HG02870 (cell line): ENCODE measurements around the gene RBPJ.

Experiments used
- ATAC-seq: cut with Tn5 transposase; IDR thresholded peaks from one replicate; pipeline ENCODE4 v1.9.1; 2021; ENCODE audit warnings: mild to moderate bottlenecking, moderate library complexity; ENCODE audit not compliant: unreplicated experiment

RBPJ gene

DNA sequence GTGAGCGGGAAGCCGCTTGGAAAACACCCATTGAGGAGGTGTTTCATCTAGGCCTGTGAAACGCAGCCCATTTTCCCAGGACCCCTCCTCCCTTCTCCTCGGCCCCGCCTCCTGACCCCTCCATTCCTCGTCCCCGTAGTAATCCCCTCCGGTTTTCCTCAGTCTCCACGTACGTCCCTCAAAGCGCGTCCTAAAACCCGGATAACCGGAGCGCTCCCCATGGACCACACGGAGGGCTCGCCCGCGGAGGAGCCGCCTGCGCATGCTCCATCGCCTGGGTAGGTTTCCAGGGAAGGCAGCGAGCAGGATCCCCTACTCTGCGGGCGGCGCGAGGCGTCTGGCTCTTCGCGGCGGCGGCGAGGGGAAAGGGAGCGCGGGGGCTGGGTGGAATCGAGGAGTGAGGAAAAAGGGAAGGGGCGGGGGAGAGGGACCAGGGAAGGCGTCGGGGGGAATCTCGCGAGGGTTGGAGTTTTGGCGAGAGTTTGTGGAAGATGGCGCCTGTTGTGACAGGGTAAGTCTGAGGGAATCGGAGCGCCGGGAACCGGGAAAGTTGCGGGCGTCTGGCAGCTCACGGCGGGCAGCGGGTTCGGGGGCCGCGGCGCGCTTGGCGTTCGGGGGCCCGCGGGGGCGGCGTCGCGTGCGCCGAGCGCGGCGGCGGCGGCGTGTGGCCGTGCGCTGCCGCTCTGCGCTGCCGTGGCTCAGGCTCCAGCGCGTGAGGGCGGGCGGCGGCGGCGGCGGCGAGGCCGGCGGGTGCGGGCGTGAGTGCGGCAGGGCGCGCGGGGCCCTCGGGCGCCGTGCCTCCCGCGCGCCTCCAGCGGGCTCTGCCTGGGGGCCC, at the start of gene RBPJ:
Gene RBPJ, plus strand, starts transcription at position 477 of the 835 bp plus-strand sequence. Its CDS starts 15 bp downstream, at position 492.
- peak; percentile 19 for ATAC-seq

DNA sequence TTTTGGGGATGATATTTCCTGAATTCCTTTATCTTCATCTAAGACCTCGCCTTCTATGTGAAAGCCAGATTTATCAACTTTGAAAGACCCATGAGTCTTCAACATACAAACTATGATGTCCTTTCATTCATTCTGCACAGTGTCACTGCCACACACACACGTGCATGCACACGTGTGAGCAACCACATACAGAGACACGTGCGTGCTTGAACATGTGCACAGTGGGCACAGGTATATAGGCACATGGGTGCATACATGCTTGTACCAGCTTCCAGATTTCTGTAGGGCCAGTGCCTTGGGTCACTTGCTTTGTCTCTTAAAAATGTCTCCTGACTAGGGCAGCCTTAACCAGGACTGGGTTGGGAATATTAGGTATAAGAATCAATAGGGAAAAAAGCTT, 49.1 kb upstream of the RBPJ start:
- ATAC-seq: no peak

DNA sequence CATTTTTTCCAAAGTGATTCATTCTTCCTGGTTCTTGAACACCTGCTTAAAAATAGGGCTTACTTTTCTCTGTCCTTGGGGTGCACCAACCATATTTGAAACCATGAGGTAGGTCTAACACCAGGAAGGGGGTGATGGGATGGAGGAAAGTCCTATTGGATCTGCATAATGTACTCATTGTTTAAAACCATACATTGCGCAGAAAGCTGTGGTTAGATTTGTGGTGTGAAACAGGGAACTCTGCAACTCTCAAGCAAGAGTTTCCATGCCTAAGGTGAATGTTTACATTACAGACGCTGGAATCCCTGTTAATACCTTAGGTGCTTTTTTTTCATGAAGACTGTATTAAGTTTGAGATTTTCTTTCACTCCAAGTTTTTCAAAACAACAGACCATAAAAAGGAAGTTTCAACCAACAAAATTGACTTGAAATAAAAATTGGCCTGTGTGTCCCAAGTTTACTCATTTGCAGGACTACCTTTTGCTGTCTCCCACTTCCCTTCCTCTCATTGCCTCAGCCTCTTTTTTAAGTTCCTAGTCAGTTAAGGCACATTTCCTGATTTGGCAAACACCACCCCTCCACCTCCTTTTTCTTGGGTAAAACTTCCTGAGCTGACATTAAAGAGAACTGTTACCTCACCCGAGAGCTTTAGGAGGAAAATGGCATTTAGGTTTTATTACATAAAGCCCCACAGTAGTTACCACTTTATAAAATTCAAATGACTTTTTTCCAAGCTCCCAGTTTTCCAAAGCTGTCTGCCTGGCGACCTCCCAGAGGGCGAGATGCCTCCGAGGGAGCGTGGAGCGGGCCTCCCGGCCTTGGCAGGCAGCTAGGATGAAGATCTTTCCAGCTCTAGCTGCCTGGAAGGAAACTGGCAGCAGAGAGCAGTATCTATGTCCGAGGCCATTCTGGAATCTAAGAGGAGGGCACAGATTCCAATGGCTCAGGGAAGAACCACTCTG, 47.9 kb upstream of the RBPJ start:
- no peak for ATAC-seq

DNA sequence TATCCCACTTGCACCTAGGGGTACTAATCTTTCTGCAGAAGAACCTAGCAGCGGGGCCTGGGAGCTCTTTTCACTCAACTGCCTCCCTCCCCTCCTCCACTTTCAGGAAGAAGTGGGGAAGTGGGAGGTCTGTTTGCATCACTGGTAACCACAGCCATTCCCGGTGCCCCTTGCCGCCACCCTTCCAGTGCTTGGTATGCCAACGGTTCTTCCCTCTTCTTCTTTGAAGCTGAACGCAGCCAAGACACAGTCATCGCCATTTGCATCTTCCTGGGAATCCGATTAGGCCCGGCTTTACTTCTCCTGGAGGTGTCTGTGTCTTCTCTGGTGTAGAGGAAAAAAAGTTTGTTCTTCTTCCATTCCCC, 47.2 kb upstream of the RBPJ start:
- ATAC-seq: no peak

DNA sequence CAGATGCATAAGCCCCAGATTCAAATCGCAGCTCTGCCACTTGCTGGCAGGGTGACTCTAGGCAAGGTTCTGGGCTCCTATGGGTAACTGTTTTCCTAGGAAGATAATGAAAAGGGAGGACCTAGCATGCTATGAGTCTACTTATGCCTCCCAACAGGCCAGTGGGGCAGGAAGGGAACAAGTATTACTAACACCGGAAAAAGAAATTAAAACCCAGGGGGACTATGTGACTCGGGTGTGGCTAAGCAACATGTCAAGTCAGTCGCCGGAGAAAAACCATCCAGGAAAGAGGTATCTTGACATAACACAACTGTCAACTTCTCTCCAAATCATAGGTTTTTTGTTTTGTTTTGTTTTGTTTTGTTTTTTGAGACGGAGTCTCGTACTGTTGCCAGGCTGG, 45.5 kb upstream of the RBPJ start:
- ATAC-seq: no peak

DNA sequence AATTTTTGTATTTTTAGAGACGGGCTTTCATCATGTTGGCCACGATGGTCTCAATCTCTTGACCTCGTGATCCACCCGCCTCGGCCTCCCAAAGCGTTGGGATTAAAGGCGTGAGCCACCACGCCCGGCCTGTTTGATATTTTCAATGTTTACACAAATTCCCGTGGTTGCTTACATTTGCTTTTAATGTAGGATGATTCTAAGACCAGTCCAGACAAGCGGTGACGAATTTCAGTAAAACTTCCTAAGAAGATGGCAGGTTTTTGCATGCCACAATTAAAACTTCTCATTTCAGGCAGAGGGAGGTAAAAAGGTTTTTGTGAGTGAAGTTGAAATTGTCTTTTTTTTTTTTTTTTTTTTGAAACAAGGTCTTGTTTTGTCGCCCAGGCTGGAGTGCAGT, 41.4 kb upstream of the RBPJ start:
- ATAC-seq: no peak

DNA sequence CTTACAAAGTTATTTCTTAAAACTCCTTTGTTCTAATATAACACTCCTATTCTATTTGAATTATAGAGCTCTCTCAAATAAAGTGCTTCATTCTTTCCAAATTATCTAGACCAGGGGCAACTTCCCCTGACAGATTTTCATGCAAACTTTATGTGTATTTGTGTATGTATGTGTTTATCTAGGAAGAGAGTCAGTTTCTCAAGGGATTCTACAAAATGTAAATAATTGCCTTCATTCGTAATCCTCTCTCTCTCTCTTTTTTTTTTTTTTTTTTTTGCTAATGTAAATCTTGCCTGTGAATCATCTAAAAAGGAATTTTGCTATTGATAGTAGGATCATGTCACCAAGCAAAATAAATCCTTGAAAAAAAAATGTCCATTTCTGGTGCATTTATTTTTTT, 38.9 kb upstream of the RBPJ start:
- no peak for ATAC-seq

DNA sequence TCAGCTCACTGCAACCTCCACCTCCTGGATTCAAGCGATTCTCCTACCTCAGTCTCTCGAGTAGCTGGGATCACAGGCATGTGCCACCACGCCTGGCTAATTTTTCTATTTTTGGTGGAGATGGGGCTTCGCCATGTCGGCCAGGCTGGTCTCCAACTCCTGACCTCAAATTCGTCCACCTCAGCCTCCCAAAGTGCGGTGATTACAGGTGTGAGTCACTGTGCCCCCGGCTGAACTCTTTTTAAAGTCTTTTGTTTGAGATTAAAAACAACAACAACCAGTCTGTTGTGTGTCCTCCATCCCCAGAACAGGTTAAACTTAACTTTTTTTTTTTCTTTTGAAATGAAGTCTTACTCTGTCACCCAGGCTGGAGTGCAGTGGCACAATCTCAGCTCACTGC, 36.3 kb upstream of the RBPJ start:
- no peak for ATAC-seq

DNA sequence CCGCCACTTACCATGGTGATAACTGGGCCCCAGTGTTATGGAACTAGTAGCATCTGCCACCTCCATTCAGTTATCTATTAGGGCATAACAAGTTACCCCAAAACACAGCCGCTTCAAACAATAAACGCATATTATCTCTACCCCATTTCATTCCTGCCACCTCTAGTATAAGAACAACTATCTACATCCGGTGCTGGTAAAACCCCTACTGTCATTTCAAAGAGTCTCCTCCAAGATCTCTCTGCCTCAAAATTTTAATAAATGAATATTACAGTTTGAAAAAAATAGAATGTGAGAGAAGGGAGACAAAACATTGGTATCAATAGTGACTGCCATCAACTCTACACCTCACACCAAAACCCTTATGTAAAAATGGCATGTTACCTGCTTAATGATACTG, 35.5 kb upstream of the RBPJ start:
- ATAC-seq: no peak

DNA sequence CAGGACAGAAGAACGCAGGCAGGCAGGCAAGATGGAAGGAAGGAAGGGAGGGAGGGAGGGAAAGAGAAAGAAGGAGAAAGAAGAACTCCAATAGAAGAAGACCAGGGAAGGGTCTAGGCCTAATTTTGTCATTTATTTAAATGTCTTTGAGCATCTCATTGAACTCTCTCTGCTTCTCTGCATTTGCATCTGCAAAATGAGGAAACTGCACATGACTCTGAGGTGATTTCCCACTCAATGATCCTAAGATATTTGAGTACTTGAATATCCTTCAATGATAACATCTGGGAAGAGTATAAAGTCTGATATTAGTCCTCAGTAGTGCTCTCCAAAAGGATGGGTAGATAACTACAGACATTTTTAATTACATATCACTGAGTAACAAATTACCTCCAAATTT, 33.1 kb upstream of the RBPJ start:
- ATAC-seq: no peak

DNA sequence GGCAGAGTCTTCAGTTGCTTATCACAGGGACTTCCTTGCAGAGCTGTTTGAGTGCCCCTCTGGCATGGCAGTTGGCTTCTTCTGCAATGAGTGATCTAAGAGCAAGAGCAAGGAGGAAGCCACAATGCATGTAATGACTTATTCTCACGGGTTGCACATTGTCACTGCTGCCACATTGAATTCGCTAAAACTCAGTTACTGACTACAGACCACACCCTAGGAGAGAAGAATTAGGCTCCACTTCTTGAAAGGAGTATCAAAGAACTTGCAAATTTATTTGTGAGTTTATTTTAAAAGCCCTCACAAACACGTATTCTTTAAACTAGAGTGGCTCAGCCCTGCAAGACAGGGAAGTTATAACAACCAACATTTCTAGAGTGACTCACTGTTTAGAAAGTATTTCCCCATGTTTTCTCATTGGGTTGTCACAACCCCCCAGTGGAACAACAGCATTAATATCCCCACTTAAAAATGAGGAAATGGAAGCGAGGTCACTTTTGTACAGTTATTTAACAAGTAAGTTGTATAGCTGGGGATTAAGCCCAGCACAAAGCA, 32.4 kb upstream of the RBPJ start:
- peak; percentile 73 for ATAC-seq

DNA sequence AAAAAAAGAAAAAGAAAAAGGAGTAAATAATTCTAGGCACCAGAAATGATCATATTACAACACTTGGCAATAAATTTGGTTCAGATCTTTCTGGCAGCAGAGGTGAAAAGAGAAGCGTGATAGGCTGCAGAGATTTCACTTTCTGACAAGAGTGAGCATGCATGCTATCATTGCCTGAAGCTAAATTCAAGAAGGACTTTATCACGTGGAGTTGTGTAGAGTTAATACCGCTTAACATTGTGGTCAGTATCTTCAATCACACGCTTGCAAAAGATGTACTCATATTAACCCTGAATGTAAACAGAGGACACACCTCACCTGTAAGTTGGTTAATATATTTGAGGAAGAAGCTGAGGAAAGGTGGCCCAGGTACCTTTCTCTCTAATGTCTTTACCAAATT, 31.4 kb upstream of the RBPJ start:
- no peak for ATAC-seq

DNA sequence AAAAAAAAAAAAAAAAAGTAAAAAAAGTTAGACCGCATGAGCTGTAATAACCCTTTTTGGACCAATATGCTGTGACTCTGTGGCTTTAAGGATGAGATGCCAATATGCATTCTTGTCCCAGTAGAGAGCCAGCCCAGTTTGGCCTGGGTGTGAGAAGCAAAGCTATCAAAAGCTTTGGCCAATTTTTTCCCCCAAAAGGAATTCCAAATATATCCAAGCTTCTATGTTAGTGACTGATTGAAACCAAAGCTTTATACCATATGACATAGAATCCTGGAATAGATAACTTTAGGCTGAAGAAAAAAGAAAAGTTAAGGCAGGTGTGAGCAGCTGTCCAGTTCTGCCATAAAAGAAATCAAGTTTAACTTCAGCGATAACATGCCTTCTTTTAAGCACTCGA, 30.5 kb upstream of the RBPJ start:
- no peak for ATAC-seq

DNA sequence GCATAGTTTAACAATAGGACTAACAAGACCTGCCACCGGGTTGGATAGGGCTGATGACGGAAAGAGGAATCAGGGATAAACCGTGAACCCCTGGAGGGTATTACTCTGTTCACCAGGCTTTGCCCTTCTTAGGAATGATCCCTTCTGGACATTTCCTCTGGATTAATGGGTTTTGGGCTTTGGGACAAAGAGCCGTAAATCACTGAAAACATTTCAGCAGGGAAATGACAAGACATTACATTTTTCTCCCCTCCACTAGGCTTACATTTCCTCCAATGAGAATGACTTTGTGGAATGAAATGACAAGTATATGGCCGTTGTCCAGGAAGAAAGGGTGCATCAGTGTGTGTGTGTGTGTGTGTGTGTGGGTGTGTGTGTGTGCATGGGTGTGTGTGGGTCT, 25.9 kb upstream of the RBPJ start:
- ATAC-seq: no peak

DNA sequence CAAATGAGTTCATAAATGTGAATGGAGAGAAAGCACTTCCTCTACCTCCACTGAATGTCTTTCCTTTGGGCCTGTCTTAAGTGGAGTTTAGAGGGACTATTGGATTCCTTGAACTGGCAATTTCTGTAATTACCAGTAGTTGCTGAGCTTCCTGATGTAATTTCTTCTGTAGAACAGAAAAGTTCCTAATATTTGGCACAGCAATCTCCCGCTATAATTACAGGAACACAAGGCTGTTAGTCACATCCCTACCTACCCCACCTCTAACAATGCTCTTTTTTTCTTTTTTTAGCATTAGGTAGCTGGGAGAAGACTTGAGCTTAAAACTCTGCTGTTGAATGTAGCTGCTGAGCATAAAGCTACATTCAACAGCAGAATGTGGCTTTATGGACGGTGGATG, 24.8 kb upstream of the RBPJ start:
- no peak for ATAC-seq

DNA sequence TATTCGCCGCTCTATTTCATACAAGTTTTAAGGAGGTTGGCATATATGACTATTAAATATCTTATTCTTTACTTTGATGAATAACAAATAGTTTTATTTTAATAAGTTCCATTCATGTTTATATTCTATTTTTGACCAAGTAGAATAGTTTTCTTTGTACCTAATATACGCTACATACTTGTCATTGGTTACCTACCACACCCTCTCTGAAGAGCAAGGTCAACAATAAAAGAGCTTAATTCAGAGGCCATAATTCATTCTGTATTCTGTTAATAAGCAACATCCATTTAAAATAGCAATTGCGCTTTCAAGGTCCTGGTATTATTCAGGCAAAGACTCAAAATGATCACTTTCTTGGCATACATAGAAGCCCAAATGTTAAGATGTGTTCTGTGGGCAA, 24.3 kb upstream of the RBPJ start:
- ATAC-seq: no peak

DNA sequence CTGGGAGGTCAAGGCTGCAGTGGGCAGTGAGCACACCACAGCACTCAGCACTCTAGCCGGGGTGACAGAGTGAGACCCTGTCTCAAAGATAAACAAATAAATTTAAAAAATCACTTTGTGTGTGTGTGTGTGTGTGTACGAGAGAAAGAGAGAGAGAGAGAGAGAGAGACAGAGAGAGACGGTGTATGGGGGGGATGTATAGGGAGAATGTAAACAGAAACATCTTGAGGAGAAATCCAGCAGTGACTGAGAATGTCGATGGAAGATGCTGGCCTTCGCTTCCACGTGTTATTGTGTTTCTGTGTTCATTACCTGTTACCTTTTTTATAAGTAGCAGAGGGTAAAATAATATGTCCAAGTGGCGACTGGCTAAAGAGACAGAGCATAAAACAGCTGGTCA, 23.6 kb upstream of the RBPJ start:
- ATAC-seq: no peak

DNA sequence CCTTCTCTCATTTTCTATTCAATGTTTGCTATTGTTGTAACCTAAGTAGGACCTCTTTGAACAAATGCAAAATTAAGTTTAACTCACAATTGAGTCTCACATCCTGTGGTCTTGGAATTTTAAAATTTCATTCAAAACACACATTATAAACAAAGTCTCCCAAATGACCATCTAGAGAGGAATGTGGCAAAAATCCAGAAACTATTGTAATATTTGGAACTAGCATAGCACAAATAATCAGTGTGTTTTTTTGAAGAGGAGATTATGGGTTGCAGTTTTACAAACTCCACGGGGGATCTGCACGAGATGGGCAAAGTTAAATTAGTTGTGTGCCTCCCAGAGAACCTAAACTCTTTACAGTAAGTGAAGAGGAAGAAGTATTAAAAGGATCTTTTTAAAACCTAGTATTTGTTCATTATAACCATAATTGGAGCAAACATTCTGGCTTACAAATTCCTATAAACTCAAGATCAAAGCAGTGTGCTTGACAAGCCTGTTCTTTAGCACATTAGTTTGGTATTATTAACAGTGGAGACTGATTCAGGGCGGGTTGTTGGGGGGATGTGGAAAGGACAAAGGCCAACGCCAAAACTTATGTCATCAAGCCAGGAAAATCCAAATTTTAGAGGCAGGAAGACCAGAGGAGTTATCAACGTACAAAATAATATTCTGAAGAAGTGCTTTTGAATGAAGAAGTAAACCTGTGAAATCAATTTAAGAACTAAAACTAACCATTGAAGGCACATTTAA, 22.4 kb upstream of the RBPJ start:
- no peak for ATAC-seq

DNA sequence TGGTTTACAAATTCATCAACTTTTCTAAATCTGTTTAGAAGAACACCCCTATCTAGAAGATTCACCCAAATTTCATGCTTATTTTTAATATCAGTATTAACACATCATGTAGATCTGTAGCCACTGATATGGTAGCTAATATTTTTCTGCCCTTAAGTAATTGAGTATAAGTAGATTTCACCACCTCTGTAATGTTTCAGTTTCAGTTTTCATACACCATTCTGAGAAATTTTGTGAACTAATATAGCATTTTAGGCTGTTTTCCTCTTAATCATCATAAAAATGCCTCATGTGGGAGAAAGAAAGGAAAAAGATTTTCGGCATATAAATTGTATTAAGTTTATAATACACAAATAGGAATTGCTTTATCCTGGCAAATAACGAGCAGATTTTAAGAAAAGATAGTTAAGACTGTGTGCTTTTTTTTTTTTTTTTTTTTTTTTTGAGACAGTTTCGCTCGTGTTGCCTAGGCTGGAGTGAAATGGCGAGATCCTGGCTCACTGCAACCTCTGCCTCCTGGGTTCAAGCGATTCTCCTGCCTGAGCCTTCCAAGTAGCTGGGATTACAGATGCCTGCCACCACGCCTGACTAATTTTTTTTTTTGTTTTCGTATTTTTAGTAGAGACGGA, 21.4 kb upstream of the RBPJ start:
- ATAC-seq: no peak
